CD14-positive monocyte (primary cell): Measurements from ENCODE around the gene CTBP2. TPM values are rescaled to one million over a fixed set of nuclear protein-coding genes. Genes with fewer than 3 reads are reported as not detected.

ENCODE experiments used
- DNase-seq, 3 donors: peaks; one replicate each; pipeline ENCODE4 v3.0.0-alpha.2; 2011 to 2022
- H2AFZ ChIP-seq: 2 replicates; pipeline ENCODE4 v1.6.0; 2012; ENCODE audit warnings: mild to moderate bottlenecking, low read depth, low read length, inconsistent platforms; ENCODE audit not compliant: insufficient read depth, poor library complexity, severe bottlenecking
- H3K27ac ChIP-seq, 2 donors: 1 replicate in 1 of 2; 2 replicates in 1 of 2; pipeline ENCODE4 v1.5.1; 2012 to 2013; ENCODE audit warnings: low read length in 2 of 2, control low read depth in 1 of 2, inconsistent platforms in 1 of 2, low read depth in 1 of 2, mild to moderate bottlenecking in 1 of 2
- H3K27me3 ChIP-seq, 2 donors: one replicate each; pipeline versions ENCODE4 v1.6.0 to v1.6.1; 2011 to 2013; ENCODE audit warnings: low read length in 2 of 2; ENCODE audit not compliant: control insufficient read depth in 2 of 2, insufficient read depth in 2 of 2
- H3K36me3 ChIP-seq, 2 donors: replicated peaks in 1 of 2; 1 replicate in 1 of 2; 2 replicates in 1 of 2; pipeline versions ENCODE4 v1.5.1 to v1.6.1; 2012 to 2013; ENCODE audit warnings: low read length in 2 of 2, control low read depth in 1 of 2, inconsistent platforms in 1 of 2, mild to moderate bottlenecking in 1 of 2; ENCODE audit not compliant: insufficient read depth in 2 of 2, control insufficient read depth in 1 of 2
- H3K4me1 ChIP-seq, 2 donors: 1 replicate in 1 of 2; 2 replicates in 1 of 2; pipeline versions ENCODE4 v1.5.1 to v1.6.1; 2012 to 2013; ENCODE audit warnings: low read length in 2 of 2, control low read depth in 1 of 2, inconsistent platforms in 1 of 2, mild to moderate bottlenecking in 1 of 2, moderate library complexity in 1 of 2; ENCODE audit not compliant: insufficient read depth in 2 of 2, control insufficient read depth in 1 of 2
- H3K4me2 ChIP-seq: replicated peaks from 2 replicates; pipeline ENCODE3; 2012; ENCODE audit warnings: low read length, moderate library complexity, mild to moderate bottlenecking; ENCODE audit not compliant: poor library complexity, severe bottlenecking; ENCODE audit errors: extremely low read depth
- H3K4me3 ChIP-seq, 3 experiments: fragments of 200-600 bp in 1 of 3; sonication (generic) in 1 of 3; replicated peaks in 1 of 3; 1 replicate in 2 of 3; 2 replicates in 1 of 3; pipeline ENCODE4 v1.5.1; 2011 to 2013; ENCODE audit warnings: low read length in 3 of 3, mild to moderate bottlenecking in 3 of 3, control low read depth in 2 of 3, low read depth in 2 of 3, inconsistent platforms in 1 of 3, moderate library complexity in 1 of 3
- H3K79me2 ChIP-seq: 2 replicates; pipeline ENCODE4 v1.6.0; 2012; ENCODE audit warnings: mild to moderate bottlenecking, control low read depth, inconsistent platforms, low read length, moderate library complexity; ENCODE audit not compliant: insufficient read depth
- H3K9ac ChIP-seq: 2 replicates; pipeline ENCODE4 v1.6.0; 2017; ENCODE audit warnings: low read length, mild to moderate bottlenecking; ENCODE audit not compliant: insufficient read depth, poor library complexity, severe bottlenecking
- H3K9me3 ChIP-seq, 2 donors: replicated peaks in 1 of 2; 1 replicate in 1 of 2; 2 replicates in 1 of 2; pipeline versions ENCODE4 v1.5.1 to v1.6.1; 2012 to 2013; ENCODE audit warnings: low read length in 2 of 2, control low read depth in 1 of 2; ENCODE audit not compliant: control insufficient read depth in 1 of 2, insufficient read depth in 1 of 2
- H4K20me1 ChIP-seq: 2 replicates; pipeline ENCODE4 v1.6.0; 2012; ENCODE audit warnings: mild to moderate bottlenecking, low read length, control low read depth, moderate library complexity; ENCODE audit not compliant: insufficient read depth
- H3K27ac Mint-ChIP-seq, 7 donors: one replicate each; pipeline ENCODE4 v1.8.0; 2020; ENCODE audit warnings: mild to moderate bottlenecking in 7 of 7, mixed read lengths in 7 of 7, moderate library complexity in 6 of 7, inconsistent platforms in 2 of 7
- H3K27me3 Mint-ChIP-seq, 3 donors: one replicate each; pipeline ENCODE4 v1.8.0; 2021 to 2022; ENCODE audit warnings: low read depth in 3 of 3, mild to moderate bottlenecking in 3 of 3, mixed read lengths in 3 of 3, moderate library complexity in 3 of 3, inconsistent platforms in 1 of 3
- H3K36me3 Mint-ChIP-seq, 2 donors: one replicate each; pipeline ENCODE4 v1.8.0; 2020; ENCODE audit warnings: mixed read lengths in 2 of 2, inconsistent platforms in 1 of 2, mild to moderate bottlenecking in 1 of 2
- H3K4me1 Mint-ChIP-seq: one replicate; pipeline ENCODE4 v1.8.0; 2020; ENCODE audit warnings: mild to moderate bottlenecking, mixed read lengths
- H3K4me3 Mint-ChIP-seq, 2 donors: one replicate each; pipeline ENCODE4 v1.8.0; 2020; ENCODE audit warnings: mild to moderate bottlenecking in 2 of 2, mixed read lengths in 2 of 2, moderate library complexity in 1 of 2
- H3K9me3 Mint-ChIP-seq, 7 donors: one replicate each; pipeline ENCODE4 v1.8.0; 2020 to 2022; ENCODE audit warnings: mixed read lengths in 7 of 7, mild to moderate bottlenecking in 6 of 7, moderate library complexity in 6 of 7, inconsistent platforms in 2 of 7
- CTCF ChIP-seq: fragments of 200-600 bp; IDR thresholded peaks from one replicate; pipeline ENCODE4 v1.8.0; 2022; ENCODE audit warnings: antibody characterized with exemption, mild to moderate bottlenecking
- WGBS: methylation state at CpG from one replicate; pipeline ENCODE4 v1.1.5; 2013; ENCODE audit warnings: missing lambda C conversion rate; ENCODE audit not compliant: insufficient coverage; 5-methylcytosine and 5-hydroxymethylcytosine counted together
- intact Hi-C, 2 donors: fragments of 100-400 bp; cut with micrococcal nuclease; formaldehyde crosslinking; loops; one replicate each; pipeline versions ENCODE4 v1.15.0 to v1.15.1; 2023
- polyA plus RNA-seq, 3 donors: library from polyadenylated mRNA; depleted of rRNA in 1 of 3; unstranded in 2 of 3; stranded (reverse) in 1 of 3; fragments of 300-500 nt in 2 of 3; fragments of >200 nt in 1 of 3; fragmentation: Illumina TruSeq in 2 of 3; gene quantifications; 1 replicate in 2 of 3; 2 replicates in 1 of 3; pipeline ENCODE4 v1.2.3, GENCODE V29; 2012 to 2021

Gene CTBP2
- polyA plus RNA-seq, 3 donors: 40.9 to 87.1 (median 41.1) TPM

GRCh38 chr10:125025341-125025740, 135.0 kb downstream of the CTBP2 start:
- H3K9me3 ChIP-seq: no peaks in the 10 kb centered on the region
- no peaks in the 10 kb centered on the region for H3K27me3 Mint-ChIP-seq
- no peaks in the 10 kb centered on the region for H3K27me3 ChIP-seq
- H3K79me2 ChIP-seq: peaks cover 99% of the 10 kb centered on the region
- no peak overlapping the region for H3K4me3 ChIP-seq
- WGBS: 72% methylated on average over 9 of the region's 12 CpGs
- no peak overlapping the region for H3K27ac ChIP-seq
- H3K4me3 Mint-ChIP-seq: no peak overlapping the region
- DNase-seq: no peak
- no peaks in the 10 kb centered on the region for H3K4me1 ChIP-seq
- peaks cover 54 to 86% of the 10 kb centered on the region in 2 donors for H3K36me3 Mint-ChIP-seq
- H3K27ac Mint-ChIP-seq: no peak overlapping the region
- no peak overlapping the region for H2AFZ ChIP-seq
- H3K9me3 Mint-ChIP-seq: peaks cover 0 to 2% (median 0%) of the 10 kb centered on the region in 7 donors
- H3K4me1 Mint-ChIP-seq: peaks cover 11% of the 10 kb centered on the region
- no peak overlapping the region for H3K9ac ChIP-seq
- peaks cover 99% of the 10 kb centered on the region for H4K20me1 ChIP-seq
- intact Hi-C loops: no loop called here
- H3K36me3 ChIP-seq: peaks cover 39 to 99% of the 10 kb centered on the region in 2 donors
- no peak for TF ChIP-seq CTCF
- H3K4me2 ChIP-seq: no peak overlapping the region

DNA sequence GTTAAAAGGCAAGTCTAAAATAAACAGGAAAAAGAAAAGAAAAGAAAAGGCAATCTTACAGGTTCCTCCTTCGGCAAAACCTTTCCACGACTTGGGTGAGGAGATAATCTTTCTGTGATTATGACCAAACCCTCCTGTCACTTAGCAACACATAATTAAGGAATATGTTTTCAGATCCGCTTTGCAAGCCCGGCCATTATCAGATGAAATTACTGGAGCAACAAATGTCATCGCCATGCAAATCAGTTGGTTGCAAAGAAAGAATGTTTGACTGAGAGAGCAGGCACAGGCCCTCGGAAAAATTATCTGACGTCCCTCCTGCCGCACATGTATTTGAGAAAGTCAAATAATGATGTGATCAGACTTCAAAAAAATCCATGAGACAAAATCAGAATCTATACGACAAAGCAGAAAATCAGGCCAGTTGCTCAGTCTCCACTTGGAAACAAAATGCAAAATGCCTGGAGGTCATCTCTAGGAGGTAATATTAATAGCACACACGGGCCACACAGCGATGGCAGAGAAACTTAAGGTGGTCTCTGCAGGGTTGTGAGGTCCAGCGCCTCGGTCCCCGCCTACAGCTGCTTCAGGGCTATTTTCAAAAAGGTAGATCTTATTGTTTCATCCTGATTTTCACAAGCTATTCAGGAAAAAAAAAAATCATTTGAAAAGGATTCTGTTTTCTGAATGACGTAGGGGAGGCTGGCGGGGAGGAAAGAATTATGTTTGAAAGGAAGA, 135.7 kb downstream of the CTBP2 start:
- Mint-ChIP-seq H3K27me3 (no peaks in the 10 kb centered on the region), H3K4me3 (no peak overlapping the region), H3K4me1 (peaks cover 16% of the 10 kb centered on the region), H3K27ac (peak overlapping the region in 1 of 7 donors; percentile 11), H3K9me3 (peaks cover 0 to 2% (median 0%) of the 10 kb centered on the region in 7 donors), H3K36me3 (peaks cover 49 to 82% of the 10 kb centered on the region in 2 donors)
- H3K79me2 ChIP-seq: peaks cover 99% of the 10 kb centered on the region
- H2AFZ ChIP-seq: no peak overlapping the region
- no peak overlapping the region for H3K27ac ChIP-seq
- intact Hi-C loops: no loop called here
- H3K9me3 ChIP-seq: no peaks in the 10 kb centered on the region
- no peak overlapping the region for H3K4me3 ChIP-seq
- H3K27me3 ChIP-seq: no peaks in the 10 kb centered on the region
- H3K9ac ChIP-seq: no peak overlapping the region
- H3K36me3 ChIP-seq: peaks cover 37 to 97% of the 10 kb centered on the region in 2 donors
- WGBS: 94% methylated on average over 8 of the region's 16 CpGs
- no peak for DNase-seq
- TF ChIP-seq CTCF: no peak
- H3K4me1 ChIP-seq: no peaks in the 10 kb centered on the region
- H3K4me2 ChIP-seq: no peak overlapping the region
- H4K20me1 ChIP-seq: peaks cover 99% of the 10 kb centered on the region
